ENCODE results near the gene HIVEP1. TPM values are rescaled to one million over a fixed set of nuclear protein-coding genes. Genes with fewer than 3 reads are reported as not detected.

The HIVEP1 gene
- 19.1 and 19.6 TPM in 2 replicates for total RNA-seq

DNA sequence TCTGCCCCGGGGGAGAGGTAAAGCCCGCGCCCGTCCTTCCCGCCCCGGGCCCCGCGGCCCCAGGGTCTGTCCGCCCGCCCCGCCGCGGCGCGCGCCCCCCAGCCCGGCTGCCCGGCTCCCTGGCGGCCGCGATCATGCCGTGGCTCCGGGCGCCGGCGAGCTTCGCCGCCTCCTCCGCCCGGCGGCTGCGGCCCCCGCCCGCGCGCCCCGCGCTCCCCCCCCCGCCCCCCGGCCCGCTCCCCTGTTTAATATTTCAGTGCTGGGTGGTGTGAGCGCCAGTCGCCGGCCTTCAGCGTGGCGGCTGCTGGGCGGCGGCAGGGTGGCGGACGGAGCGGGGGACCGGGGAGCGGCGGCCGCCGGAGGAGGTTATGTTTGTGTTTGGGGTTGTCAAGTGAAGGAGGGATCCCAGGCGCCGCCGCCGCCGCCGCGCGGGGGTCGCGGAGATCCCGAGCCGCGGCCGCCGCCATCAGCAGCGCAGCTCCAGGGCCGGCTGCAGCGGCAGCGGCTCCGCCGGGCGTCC, at the start of gene HIVEP1:
HIVEP1 (plus strand) TSS at position 275 of the 520 bp plus-strand sequence. CDS start 3,317 bp downstream, outside the sequence.
- DNase-seq, result peak; percentile 24

DNA sequence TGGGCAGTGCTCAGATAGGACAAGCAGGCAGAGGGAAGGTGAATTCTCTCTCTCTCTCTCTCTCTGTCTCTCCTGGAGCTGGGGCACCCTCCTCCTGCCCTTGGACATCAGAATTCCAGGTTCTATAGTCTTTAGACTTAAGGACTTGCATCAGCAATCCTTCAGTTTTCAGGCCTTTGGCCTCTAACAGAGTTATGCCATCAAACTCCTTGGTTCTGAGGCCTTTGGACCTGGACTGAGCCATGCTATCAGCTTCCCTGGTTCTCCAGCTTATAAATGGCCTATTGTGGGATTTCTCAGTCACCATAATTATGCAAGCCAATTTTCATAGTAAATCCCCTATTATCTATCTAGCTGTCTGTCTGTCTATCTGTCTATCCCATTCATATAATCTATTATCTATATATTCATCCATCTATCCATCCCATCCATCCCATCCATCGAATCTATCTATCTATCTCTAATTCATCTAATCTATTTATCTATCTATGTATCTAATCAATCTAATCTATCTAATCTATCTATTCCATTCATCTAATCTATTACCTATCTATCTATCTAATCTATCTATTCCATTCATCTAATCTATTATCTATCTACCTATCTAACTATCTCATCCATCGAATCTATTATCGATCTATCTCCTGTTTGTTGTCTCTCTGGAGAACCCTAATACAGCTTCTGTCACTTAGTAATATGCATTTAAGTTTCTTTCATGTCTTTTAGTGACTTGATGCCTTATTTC, 48.2 kb upstream of the HIVEP1 start:
- no peak for DNase-seq

DNA sequence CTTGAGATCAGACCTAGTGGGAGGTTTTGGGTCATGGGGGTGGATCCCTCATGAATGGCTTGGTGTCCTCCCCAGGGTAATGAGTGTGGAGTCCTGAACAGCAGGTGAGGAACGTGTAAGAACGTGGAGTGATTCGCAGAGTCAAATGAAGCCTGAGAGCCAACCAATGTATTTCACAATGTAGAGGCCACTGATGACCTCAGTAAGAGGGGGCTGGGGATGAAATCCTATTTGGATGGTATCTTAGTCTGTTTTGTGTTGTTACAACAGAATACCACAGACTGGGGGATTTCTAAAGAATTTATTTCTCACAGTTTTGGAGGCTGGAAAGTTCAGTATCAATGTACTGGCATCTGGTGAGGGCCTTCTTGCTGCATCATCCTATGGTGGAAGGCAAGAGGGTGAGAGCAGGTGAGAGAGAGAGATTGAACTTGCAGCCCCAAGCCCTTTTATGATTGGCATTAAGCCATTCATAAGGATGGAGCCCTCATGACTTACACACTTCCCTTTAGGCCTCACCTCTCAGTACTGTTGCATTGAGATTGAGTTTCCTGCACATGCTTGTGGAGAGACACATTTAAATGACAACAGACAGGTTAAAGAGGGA, 47.3 kb upstream of the HIVEP1 start:
- no peak for DNase-seq

DNA sequence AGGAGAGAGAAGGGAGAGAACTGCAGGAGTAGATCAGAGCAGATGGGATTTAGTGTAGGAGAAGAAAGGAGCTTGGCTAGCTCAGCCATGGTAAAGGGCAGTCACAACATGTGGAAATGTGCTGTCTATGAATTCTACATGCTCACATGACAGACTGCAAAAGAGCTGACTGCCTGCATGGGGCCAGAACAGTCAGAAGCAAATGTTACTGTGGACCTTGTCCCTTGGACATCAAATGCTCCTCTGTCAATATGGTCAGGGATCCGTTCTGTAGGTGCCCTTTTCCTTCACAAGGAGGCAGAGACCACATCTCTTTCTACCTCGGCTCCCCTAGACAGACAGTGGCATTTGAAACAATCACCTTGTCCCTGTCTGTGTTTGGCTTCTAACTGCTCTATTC, 46.6 kb upstream of the HIVEP1 start:
- no peak for DNase-seq

DNA sequence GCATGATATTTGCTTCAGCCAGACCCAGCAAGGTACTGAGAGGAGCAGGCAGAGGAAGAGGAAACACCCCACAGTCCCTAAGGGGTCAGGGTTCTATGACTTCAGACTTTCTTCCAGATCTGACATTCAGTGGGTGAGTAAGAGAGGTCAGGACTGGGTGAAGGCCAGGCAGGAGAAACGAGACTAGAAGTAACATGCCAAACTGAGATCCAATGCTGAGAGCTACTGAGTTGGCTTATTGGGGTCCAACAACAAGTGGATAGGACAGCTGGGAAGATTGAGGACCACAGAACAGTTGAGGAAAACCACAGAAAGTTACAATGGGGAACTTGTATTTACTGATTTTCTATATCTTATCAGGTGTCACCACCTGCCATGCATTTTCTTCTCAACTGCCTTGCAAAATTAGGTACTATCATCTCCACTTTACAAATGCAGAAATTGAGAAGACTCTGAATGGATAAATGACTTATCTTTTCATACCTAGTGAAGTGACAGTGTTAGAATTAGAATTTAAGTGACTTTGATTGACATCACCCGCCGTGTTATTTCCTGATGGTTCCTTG, 43.8 kb upstream of the HIVEP1 start:
- no peak for DNase-seq

DNA sequence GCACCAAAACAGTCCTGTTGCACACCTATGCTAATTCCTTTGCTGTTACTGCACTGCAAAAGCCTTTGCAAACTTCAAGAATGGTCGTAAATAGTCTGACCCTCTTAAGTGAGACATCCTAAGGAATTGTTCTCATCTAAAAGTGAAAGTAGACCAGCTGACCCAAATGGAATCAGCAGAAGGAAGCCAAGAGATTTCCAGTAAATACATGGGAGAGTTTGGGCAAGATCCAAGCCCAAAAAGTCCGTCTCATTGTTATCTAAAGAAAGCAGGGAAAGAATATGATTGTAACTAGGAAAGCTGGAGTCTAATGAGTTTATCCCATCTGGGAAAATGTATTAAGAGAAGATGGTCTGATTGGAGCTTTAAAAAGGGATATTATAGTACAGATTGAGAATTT, 43.0 kb upstream of the HIVEP1 start:
- DNase-seq, result peak; percentile 64

DNA sequence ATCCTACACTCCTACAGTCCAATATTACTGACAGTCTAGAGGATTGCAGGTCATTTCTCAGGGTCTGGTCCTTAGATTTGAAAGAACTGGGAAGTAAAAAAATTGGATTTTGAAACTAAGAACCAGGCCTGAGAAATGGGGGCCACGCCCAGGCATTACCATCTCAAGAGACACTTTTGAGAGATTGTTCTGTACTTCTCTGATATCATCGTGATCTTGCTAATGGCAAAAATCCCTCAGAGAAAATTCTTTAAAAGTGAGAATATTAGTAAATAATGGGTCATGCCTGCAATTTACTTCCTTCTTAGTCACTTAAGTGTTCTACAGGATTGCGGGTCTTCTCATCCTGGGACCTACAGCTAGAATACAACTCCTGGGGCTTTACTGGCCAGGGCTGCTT, 42.0 kb upstream of the HIVEP1 start:
- no peak for DNase-seq

DNA sequence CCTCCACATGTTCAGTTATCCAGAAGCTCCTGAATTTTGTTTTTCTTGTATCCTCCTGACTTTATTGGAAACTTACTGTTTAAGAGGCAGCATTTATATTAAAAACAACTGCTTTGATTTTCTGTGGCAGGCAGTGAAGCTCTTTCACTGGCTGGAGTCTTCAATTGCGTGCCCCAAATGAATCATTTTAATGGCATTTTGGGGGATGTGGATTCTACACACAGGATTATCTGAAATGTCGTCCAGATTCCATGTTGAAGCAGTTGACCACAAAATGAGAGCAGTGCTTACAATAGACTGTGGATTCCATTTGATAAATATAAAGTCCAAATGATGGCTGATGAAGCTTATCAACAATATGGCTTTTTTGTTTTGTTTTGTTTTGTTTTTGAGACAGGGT, 41.0 kb upstream of the HIVEP1 start:
- DNase-seq, result no peak

DNA sequence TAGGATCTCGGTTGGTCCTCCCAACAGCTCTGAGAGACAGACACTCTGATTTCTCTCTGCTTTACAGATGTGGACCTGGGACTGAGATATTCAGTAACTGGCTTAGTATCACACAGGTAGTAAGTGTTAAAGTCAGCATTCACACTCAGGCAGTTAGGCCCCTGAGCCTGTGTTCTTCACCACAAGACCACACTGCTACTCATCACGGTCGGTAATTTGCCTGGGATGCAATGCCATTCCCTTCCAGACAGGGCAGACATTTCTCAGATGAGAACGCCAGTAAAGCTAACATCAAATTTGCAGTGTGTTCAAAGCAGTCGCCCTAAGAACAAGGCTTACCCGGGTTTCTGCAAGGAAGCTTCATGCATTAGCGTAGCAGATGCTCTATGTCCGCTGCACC, 39.8 kb upstream of the HIVEP1 start:
- DNase-seq, result no peak

DNA sequence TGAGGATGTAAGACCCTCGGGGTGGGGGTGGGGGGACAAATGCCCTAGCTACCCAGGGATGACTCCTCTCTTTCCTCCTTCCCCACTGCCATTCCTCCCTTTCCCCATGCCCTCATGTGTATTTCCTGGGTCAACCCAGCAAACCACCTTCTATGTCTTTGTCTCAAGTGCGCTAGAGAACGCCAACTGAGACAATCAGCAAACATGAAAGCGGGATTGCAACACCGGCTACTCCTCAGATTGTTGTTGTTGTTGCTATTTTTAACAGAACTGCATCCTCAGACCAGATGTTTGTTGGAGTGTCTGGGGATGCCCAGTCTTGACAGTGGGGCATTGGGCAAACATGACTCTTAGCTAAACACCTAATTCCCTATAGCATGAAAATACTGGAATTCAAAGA, 39.3 kb upstream of the HIVEP1 start:
- no peak for DNase-seq

DNA sequence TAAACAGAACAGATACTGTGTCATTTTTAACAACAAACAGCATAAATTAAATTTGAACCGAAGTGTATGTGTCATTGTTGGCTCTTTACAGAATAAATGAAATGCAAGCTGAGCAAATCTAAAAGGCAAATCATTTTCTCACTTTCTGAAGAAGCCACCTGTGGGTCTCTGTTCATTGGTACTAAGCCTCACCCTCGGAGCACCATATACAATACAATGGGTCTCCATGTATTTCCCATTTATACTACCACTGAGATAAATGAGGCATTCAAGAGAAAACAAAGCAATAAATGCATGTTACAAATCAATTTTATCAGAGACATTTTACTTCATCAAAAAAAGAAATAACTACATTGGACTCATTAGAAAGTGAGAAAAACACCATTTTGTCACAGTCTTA, 38.9 kb upstream of the HIVEP1 start:
- DNase-seq, result no peak

DNA sequence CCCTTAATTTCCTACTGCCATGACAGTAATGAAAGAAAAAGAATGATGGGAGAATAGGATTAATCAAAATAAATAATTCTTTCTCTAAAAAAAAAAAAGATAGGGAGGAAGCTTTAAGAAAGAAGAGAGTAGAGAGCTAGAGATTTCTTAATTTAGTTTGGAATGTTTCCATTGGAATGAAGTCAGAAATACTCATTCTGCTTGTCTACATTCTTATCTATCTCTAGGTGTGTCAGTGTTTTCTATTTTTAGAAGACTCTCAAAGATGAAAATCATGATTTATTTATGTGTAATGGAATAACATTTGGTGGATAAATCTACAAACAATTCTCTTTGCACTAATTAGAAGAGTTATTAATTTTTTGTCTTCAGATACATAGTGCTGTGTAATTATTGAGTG, 38.0 kb upstream of the HIVEP1 start:
- DNase-seq, result no peak

DNA sequence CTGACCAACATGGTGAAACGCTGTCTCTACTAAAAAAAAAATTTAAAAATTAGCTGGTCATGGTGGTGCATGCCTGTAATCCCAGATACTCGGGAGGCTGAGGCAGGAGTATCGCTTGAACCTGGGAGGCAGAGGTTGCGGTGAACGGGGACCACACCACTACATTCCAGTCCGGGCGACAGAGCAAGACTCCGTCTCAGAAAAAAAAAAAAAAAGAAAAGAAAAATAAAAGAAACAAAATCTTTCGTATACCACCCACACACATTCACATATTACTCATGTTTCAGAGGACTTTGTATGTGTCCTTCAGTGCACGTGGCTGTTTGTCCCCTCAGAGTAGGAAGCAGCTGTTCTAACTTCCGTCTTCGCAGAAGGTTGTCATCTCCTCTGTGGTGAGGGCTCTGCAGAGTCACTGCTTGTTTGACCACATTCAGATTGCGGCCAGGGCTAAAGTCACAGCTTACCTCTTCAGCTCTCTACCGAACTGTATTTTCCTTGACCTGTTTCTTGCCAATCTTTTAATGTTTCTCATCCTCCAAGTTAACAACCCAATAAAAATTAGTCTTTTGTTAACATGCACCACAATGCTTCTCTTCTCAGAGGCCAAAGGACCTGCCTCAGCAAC, 36.6 kb upstream of the HIVEP1 start:
- no peak for DNase-seq

DNA sequence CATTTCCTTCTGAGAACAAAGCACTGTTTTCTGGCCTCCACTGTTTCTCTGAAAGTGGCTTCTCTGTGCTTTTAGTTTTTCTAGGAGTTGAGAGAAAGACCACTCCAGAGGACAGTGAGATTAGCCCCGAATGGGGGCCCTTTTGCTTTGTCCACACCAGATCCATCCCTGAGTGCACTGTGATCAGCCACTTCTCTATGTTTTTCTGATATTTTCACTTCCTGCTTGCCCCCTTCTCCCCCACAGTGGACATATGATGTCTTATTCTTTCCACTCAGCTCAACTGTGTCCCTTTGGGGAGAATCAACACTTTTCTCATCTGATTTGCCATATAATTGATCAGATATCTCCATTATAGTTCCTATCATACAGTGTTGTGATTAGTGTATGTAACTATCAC, 35.6 kb upstream of the HIVEP1 start:
- DNase-seq, result no peak

DNA sequence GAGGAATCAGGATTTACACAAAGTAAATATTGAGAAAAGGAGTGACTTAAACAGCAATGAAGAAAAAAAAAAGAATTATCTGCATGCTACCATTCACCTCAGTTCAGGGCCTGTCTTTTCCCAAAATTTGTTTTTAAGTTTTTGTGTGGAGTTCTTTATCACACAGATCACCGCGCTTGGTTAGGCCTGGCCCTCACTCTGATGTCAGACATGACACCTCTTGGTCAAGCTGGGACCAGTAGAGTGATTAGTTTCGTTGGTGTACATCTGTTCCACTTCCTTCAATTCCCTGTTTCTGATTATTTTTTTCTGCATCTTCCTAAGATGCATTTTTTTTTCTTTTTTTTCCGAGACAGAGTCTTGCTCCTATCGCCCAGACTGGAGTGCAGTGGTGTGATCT, 34.9 kb upstream of the HIVEP1 start:
- no peak for DNase-seq

DNA sequence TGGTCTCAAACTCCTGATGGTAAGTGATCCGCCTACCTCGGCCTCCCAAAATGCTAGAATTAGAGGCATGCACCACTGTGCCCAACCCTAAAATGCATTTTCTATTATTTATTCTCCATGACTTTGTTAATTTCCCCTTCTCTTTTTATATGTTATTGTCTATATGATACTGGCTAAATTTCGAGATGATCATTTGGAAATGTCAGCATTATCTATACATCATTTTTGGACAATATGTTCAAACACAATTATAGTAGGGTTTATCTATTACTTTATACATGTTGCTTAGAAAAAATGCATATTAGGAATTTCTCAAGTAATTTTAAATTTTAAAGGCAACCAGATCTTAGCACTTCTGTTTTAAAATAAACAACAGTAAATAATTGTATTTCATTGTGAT, 34.4 kb upstream of the HIVEP1 start:
- DNase-seq, result no peak

DNA sequence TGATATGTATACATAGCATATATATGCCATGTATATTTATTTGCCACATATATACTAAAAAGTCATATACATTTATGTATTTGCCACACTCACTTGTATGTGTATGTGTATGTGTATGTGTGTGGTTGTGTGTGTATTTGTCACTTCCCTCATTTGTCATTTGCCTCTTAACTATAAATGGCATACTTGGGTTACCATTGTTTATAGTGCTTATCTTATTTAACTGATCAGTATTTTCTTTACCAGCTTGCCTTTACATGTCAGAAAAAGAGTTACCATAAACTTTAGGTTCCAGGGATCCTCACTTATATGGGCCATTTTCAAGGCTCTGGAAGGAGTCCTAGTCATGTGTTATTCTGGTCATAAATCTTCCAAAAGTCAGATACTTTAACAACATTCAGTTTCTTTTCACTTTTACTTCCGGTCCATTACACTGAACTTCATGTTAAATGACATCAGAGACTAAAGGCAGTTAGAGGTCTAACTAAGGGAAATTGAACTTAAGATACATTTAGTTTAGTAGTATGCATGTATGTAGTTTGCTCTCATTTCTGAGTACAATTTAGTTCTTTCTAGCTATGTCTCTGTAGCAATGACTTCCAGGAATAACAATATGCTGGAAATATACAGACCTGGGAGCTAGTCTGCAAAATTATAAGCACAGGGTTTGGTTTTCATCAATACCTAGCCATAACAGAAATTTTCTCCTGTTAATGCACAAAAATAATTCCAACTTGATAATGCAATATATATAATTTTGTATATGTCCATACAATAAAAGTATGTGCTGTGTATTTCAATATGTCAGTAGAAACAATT, 33.7 kb upstream of the HIVEP1 start:
- DNase-seq, result peak; percentile 15

DNA sequence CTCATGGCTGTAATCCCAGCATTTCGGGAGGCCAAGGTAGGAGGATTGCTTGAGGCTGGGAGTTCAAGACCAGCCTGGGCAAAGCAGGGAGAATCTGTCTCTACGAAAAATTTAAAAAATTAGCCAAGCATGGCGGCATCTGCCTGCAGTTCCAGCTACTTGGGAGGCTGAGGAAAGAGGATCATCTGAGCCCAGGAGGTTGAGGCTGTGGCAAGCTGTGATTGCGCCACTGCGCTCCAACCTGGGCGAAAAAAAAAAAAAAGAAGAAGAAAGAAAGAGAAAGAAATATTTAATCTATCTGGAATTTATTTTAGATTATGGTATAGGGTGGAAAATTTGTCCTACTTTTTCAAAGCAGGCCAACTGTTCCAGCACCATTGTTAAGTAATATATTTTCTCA, 32.2 kb upstream of the HIVEP1 start:
- no peak for DNase-seq

DNA sequence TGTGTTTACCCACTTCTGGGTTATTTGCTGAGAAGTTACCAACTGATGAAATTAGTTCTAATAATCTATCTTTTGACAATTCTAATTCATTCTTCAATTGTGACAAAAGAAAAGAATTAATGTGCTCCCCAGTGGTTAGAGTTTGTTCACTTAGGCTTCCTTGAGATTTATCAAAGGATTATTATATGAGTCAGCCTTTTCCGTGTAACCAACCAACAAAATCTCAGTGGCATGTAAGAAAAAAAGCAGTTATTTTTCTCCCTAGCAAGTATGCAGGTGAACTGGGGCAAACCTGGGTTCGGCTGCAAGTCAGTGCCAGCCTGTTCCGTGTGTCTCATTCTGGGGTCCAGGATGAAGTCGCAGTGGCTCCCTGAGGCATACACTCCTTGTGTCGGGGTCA, 28.8 kb upstream of the HIVEP1 start:
- DNase-seq, result no peak

DNA sequence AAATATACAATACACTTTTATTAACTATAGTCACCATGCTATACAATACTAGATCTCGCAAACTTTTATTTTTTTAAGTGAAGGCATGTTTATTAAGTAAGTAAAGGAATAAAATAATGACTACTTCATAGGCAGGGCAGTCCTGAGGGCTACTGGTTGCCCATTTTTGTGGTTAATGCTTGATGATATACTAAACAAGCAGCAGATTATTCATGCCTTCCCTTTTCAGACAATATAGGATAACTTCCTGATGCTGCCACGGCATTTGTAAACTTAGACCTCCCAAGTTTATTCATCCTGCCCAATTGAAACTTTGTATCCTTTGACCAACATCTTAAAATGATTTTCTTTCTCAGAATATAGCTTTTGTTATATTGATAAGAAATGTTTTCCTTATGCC, 24.7 kb upstream of the HIVEP1 start:
- no peak for DNase-seq

DNA sequence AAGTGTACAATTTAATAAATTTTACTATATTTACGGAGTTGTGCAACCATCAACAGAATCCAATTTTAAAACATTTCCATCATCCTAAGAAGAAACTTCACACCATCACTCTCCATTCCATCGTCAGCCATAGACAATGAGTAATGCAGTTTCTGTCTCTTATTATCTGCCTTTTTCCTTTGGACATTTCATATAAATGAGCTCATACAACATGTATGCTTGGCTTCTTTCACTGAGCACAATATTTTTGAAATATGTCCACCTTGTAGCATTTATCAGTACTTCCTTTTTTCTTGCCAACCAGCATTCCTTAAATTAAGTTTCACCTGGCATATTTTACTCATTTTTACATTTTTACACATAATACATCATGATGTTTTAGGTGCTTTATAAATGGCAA, 22.7 kb upstream of the HIVEP1 start:
- DNase-seq, result no peak

DNA sequence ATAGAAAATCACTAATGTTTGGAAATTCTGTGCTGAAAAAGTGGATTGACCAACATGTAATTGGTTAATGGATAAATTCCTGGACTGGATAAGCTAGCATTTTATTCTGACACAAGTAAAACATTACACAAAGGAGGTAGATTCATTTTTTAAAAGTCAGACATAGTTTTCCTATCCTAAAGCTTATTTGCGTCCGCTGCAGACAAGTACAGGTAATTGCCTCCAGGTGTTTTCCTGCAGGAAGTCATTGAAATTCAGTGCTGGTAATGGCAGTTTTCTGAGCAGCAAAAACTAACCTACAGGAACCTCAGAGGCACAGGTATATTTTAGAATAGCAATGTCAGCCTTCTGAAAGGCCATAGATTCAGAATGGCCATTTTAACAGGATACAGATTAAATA, 20.0 kb upstream of the HIVEP1 start:
- no peak for DNase-seq
